Neural progenitor cell (in vitro differentiated cells): Measurements from ENCODE around the gene FMC1.

Experiments used
- EZH2 ChIP-seq: fragments of 200-600 bp; sonication (generic); IDR thresholded peaks from 2 replicates; pipeline ENCODE4 v1.6.1; 2017; ENCODE audit warnings: antibody characterized with exemption, mild to moderate bottlenecking, moderate library complexity
- EZH2phosphoT487 ChIP-seq: fragments of 200-600 bp; sonication (generic); IDR thresholded peaks from 2 replicates; pipeline ENCODE4 v1.6.1; 2017; ENCODE audit warnings: antibody characterized with exemption
- TF ChIP-seq, protein P1 (sequence below): fragments of 200-600 bp; sonication (generic); IDR thresholded peaks from 2 replicates; pipeline ENCODE4 v1.5.1; 2017; ENCODE audit warnings: antibody characterized with exemption, mild to moderate bottlenecking

- TF ChIP-seq, protein P1, sequence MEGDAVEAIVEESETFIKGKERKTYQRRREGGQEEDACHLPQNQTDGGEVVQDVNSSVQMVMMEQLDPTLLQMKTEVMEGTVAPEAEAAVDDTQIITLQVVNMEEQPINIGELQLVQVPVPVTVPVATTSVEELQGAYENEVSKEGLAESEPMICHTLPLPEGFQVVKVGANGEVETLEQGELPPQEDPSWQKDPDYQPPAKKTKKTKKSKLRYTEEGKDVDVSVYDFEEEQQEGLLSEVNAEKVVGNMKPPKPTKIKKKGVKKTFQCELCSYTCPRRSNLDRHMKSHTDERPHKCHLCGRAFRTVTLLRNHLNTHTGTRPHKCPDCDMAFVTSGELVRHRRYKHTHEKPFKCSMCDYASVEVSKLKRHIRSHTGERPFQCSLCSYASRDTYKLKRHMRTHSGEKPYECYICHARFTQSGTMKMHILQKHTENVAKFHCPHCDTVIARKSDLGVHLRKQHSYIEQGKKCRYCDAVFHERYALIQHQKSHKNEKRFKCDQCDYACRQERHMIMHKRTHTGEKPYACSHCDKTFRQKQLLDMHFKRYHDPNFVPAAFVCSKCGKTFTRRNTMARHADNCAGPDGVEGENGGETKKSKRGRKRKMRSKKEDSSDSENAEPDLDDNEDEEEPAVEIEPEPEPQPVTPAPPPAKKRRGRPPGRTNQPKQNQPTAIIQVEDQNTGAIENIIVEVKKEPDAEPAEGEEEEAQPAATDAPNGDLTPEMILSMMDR = no peak
- TF ChIP-seq EZH2 (no peak), EZH2phosphoT487 (no peak)
These were observed 25.3 kb downstream of the FMC1 start for GRCh38 chr7:139366400-139366799.
